ENCODE results near the gene TMEM145. TPM values are rescaled to one million over a fixed set of nuclear protein-coding genes. Genes with fewer than 3 reads are reported as not detected.

Gene TMEM145
- total and polyA plus RNA-seq, 9 of the 15 experiments (the other 6 are each of a cell fraction or from before 2014, with no cell fraction given), result 0.80 to 5.5 (median 1.9) TPM; not detected in 3

DNA sequence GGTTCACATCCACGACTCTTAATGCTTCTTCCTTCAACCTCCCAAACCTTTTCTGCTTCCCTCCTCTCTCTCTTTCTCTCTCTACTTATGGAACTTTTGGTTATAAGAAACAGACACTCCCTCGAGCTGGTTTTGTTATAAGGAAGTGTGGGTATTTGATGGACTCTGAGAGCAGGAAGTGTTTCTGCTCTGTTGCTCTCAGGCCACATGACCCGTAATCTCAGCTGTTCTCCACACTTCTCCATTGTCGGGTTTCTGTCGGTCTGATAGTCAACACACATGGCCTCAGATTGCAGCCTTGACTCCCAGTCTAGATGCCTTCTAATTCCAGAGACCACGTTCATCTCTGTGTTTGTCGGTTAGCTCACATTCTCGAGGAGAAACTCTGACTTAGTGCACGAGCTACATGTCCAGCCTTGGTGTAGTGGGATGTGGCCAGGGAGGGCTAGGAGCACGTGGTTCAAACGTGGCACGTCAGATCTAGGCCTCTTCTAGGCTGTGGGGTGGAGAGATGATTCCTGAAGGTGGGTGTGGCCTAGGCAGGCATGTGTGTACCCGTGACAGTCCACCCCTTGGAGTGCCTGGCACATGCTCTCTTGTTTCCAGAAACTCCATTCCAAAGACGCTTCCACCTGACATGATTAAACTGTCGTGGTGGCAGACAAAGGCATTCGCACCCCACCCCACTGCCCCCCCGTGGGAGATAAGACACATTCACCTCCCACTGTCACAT lies 50.7 kb downstream of the TMEM145 start (continued):
- TF ChIP-seq, protein P1, sequence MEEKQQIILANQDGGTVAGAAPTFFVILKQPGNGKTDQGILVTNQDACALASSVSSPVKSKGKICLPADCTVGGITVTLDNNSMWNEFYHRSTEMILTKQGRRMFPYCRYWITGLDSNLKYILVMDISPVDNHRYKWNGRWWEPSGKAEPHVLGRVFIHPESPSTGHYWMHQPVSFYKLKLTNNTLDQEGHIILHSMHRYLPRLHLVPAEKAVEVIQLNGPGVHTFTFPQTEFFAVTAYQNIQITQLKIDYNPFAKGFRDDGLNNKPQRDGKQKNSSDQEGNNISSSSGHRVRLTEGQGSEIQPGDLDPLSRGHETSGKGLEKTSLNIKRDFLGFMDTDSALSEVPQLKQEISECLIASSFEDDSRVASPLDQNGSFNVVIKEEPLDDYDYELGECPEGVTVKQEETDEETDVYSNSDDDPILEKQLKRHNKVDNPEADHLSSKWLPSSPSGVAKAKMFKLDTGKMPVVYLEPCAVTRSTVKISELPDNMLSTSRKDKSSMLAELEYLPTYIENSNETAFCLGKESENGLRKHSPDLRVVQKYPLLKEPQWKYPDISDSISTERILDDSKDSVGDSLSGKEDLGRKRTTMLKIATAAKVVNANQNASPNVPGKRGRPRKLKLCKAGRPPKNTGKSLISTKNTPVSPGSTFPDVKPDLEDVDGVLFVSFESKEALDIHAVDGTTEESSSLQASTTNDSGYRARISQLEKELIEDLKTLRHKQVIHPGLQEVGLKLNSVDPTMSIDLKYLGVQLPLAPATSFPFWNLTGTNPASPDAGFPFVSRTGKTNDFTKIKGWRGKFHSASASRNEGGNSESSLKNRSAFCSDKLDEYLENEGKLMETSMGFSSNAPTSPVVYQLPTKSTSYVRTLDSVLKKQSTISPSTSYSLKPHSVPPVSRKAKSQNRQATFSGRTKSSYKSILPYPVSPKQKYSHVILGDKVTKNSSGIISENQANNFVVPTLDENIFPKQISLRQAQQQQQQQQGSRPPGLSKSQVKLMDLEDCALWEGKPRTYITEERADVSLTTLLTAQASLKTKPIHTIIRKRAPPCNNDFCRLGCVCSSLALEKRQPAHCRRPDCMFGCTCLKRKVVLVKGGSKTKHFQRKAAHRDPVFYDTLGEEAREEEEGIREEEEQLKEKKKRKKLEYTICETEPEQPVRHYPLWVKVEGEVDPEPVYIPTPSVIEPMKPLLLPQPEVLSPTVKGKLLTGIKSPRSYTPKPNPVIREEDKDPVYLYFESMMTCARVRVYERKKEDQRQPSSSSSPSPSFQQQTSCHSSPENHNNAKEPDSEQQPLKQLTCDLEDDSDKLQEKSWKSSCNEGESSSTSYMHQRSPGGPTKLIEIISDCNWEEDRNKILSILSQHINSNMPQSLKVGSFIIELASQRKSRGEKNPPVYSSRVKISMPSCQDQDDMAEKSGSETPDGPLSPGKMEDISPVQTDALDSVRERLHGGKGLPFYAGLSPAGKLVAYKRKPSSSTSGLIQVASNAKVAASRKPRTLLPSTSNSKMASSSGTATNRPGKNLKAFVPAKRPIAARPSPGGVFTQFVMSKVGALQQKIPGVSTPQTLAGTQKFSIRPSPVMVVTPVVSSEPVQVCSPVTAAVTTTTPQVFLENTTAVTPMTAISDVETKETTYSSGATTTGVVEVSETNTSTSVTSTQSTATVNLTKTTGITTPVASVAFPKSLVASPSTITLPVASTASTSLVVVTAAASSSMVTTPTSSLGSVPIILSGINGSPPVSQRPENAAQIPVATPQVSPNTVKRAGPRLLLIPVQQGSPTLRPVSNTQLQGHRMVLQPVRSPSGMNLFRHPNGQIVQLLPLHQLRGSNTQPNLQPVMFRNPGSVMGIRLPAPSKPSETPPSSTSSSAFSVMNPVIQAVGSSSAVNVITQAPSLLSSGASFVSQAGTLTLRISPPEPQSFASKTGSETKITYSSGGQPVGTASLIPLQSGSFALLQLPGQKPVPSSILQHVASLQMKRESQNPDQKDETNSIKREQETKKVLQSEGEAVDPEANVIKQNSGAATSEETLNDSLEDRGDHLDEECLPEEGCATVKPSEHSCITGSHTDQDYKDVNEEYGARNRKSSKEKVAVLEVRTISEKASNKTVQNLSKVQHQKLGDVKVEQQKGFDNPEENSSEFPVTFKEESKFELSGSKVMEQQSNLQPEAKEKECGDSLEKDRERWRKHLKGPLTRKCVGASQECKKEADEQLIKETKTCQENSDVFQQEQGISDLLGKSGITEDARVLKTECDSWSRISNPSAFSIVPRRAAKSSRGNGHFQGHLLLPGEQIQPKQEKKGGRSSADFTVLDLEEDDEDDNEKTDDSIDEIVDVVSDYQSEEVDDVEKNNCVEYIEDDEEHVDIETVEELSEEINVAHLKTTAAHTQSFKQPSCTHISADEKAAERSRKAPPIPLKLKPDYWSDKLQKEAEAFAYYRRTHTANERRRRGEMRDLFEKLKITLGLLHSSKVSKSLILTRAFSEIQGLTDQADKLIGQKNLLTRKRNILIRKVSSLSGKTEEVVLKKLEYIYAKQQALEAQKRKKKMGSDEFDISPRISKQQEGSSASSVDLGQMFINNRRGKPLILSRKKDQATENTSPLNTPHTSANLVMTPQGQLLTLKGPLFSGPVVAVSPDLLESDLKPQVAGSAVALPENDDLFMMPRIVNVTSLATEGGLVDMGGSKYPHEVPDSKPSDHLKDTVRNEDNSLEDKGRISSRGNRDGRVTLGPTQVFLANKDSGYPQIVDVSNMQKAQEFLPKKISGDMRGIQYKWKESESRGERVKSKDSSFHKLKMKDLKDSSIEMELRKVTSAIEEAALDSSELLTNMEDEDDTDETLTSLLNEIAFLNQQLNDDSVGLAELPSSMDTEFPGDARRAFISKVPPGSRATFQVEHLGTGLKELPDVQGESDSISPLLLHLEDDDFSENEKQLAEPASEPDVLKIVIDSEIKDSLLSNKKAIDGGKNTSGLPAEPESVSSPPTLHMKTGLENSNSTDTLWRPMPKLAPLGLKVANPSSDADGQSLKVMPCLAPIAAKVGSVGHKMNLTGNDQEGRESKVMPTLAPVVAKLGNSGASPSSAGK (IDR thresholded peaks at IDR 0.05), result peak; percentile 29; the same call in 1 of the 2 replicates
- TF ChIP-seq LCOR (CRISPR knock-in tag; IDR thresholded peaks at IDR 0.05) (no peak), TRIM24 (IDR thresholded peaks at IDR 0.05) (no peak), MTA2 (IDR thresholded peaks at IDR 0.05; ENCODE audit: low read depth) (no peak), E2F3 (CRISPR knock-in tag; IDR thresholded peaks at IDR 0.05) (no peak), ZNF584 (CRISPR knock-in tag; IDR thresholded peaks at IDR 0.05; ENCODE audit: low read depth) (no peak), DNMT1 (IDR thresholded peaks at IDR 0.05) (no peak), NCOA6 (IDR thresholded peaks at IDR 0.05) (no peak)
- TF ChIP-seq, protein P2, sequence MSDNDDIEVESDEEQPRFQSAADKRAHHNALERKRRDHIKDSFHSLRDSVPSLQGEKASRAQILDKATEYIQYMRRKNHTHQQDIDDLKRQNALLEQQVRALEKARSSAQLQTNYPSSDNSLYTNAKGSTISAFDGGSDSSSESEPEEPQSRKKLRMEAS (CRISPR knock-in tag; IDR thresholded peaks at IDR 0.05), result peak; percentile 38; the same call in 1 of the 2 replicates
- TF ChIP-seq, protein P3, sequence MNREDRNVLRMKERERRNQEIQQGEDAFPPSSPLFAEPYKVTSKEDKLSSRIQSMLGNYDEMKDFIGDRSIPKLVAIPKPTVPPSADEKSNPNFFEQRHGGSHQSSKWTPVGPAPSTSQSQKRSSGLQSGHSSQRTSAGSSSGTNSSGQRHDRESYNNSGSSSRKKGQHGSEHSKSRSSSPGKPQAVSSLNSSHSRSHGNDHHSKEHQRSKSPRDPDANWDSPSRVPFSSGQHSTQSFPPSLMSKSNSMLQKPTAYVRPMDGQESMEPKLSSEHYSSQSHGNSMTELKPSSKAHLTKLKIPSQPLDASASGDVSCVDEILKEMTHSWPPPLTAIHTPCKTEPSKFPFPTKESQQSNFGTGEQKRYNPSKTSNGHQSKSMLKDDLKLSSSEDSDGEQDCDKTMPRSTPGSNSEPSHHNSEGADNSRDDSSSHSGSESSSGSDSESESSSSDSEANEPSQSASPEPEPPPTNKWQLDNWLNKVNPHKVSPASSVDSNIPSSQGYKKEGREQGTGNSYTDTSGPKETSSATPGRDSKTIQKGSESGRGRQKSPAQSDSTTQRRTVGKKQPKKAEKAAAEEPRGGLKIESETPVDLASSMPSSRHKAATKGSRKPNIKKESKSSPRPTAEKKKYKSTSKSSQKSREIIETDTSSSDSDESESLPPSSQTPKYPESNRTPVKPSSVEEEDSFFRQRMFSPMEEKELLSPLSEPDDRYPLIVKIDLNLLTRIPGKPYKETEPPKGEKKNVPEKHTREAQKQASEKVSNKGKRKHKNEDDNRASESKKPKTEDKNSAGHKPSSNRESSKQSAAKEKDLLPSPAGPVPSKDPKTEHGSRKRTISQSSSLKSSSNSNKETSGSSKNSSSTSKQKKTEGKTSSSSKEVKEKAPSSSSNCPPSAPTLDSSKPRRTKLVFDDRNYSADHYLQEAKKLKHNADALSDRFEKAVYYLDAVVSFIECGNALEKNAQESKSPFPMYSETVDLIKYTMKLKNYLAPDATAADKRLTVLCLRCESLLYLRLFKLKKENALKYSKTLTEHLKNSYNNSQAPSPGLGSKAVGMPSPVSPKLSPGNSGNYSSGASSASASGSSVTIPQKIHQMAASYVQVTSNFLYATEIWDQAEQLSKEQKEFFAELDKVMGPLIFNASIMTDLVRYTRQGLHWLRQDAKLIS (CRISPR knock-in tag; IDR thresholded peaks at IDR 0.05), result no peak

Measured in K562 (cell line).